SK-N-SH treated with all-trans-retinoic acid at 6 μM for 48 hours (cell line): ENCODE results near the gene SULT1A1.

Experiments used
- ARNTL ChIP-seq: fragments of 450-650 bp; formaldehyde crosslinking; IDR thresholded peaks from 2 replicates; pipeline ENCODE4 v1.5.0; 2020; ENCODE audit warnings: low read depth, mild to moderate bottlenecking, moderate library complexity, borderline replicate concordance
- ESRRG ChIP-seq: fragments of 250-450 bp; sonication (Bioruptor Pico); IDR thresholded peaks from 2 replicates; pipeline ENCODE4 v1.6.1; 2021; ENCODE audit warnings: mild to moderate bottlenecking
- OSR1 ChIP-seq: fragments of 250-450 bp; sonication (Bioruptor Pico); IDR thresholded peaks from 2 replicates; pipeline ENCODE4 v1.8.0; 2022; ENCODE audit warnings: moderate library complexity, mild to moderate bottlenecking, inconsistent platforms
- RARB ChIP-seq: fragments of 250-450 bp; sonication (Bioruptor Pico); IDR thresholded peaks from 2 replicates; pipeline ENCODE4 v1.8.0; 2021; ENCODE audit warnings: mild to moderate bottlenecking, moderate library complexity
- SNAI2 ChIP-seq: fragments of 250-450 bp; sonication (Bioruptor Pico); IDR thresholded peaks from 2 replicates; pipeline ENCODE4 v1.5.0; 2020; ENCODE audit warnings: mild to moderate bottlenecking, moderate library complexity
- TCF4 ChIP-seq: fragments of 250-450 bp; sonication (Bioruptor Pico); IDR thresholded peaks from 2 replicates; pipeline ENCODE4 v1.8.0; 2021; ENCODE audit warnings: mild to moderate bottlenecking, moderate library complexity, borderline replicate concordance
- TOX ChIP-seq: fragments of 250-450 bp; sonication (Bioruptor Pico); IDR thresholded peaks from 2 replicates; pipeline ENCODE4 v1.8.0; 2021; ENCODE audit warnings: mild to moderate bottlenecking, moderate library complexity, borderline replicate concordance
- ZNF8 ChIP-seq: fragments of 450-650 bp; formaldehyde crosslinking; IDR thresholded peaks from 2 replicates; pipeline ENCODE4 v1.5.0; 2020; ENCODE audit warnings: mild to moderate bottlenecking, moderate library complexity
- TF ChIP-seq, protein P1 (sequence below): fragments of 250-450 bp; sonication (Bioruptor Pico); IDR thresholded peaks from 2 replicates; pipeline ENCODE4 v1.5.0; 2020; ENCODE audit warnings: mild to moderate bottlenecking, moderate library complexity
- TF ChIP-seq, protein P2 (sequence below): fragments of 250-450 bp; sonication (Bioruptor Pico); IDR thresholded peaks from 2 replicates; pipeline ENCODE4 v1.8.0; 2021; ENCODE audit warnings: low read depth, mild to moderate bottlenecking, moderate library complexity, borderline replicate concordance

GRCh38 chr16:28610595-28611191, 849 bp upstream of the SULT1A1 start:
- TF ChIP-seq OSR1 (CRISPR knock-in tag) (no peak), RARB (CRISPR knock-in tag) (no peak), ESRRG (CRISPR knock-in tag) (no peak), ZNF8 (CRISPR knock-in tag) (no peak), ARNTL (CRISPR knock-in tag) (no peak), TCF4 (CRISPR knock-in tag) (no peak), SNAI2 (CRISPR knock-in tag) (no peak), TOX (CRISPR knock-in tag) (no peak)
- TF ChIP-seq, protein P1, sequence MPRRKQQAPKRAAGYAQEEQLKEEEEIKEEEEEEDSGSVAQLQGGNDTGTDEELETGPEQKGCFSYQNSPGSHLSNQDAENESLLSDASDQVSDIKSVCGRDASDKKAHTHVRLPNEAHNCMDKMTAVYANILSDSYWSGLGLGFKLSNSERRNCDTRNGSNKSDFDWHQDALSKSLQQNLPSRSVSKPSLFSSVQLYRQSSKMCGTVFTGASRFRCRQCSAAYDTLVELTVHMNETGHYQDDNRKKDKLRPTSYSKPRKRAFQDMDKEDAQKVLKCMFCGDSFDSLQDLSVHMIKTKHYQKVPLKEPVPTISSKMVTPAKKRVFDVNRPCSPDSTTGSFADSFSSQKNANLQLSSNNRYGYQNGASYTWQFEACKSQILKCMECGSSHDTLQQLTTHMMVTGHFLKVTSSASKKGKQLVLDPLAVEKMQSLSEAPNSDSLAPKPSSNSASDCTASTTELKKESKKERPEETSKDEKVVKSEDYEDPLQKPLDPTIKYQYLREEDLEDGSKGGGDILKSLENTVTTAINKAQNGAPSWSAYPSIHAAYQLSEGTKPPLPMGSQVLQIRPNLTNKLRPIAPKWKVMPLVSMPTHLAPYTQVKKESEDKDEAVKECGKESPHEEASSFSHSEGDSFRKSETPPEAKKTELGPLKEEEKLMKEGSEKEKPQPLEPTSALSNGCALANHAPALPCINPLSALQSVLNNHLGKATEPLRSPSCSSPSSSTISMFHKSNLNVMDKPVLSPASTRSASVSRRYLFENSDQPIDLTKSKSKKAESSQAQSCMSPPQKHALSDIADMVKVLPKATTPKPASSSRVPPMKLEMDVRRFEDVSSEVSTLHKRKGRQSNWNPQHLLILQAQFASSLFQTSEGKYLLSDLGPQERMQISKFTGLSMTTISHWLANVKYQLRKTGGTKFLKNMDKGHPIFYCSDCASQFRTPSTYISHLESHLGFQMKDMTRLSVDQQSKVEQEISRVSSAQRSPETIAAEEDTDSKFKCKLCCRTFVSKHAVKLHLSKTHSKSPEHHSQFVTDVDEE (CRISPR knock-in tag) = no peak
- TF ChIP-seq, protein P2, sequence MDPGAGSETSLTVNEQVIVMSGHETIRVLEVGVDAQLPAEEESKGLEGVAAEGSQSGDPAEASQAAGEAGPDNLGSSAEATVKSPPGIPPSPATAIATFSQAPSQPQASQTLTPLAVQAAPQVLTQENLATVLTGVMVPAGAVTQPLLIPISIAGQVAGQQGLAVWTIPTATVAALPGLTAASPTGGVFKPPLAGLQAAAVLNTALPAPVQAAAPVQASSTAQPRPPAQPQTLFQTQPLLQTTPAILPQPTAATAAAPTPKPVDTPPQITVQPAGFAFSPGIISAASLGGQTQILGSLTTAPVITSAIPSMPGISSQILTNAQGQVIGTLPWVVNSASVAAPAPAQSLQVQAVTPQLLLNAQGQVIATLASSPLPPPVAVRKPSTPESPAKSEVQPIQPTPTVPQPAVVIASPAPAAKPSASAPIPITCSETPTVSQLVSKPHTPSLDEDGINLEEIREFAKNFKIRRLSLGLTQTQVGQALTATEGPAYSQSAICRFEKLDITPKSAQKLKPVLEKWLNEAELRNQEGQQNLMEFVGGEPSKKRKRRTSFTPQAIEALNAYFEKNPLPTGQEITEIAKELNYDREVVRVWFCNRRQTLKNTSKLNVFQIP (CRISPR knock-in tag) = no peak
